Smooth muscle cell of the umbilical artery (primary cell): ENCODE results near the gene ATL2. TPM values are rescaled to one million over a fixed set of nuclear protein-coding genes. Genes with fewer than 3 reads are reported as not detected.

Source experiments
- total RNA-seq: library from RNA; depleted of rRNA; stranded (reverse); fragments of >200 nt; gene quantifications from 2 replicates; pipeline ENCODE4 v1.2.3, GENCODE V29; 2014

ATL2 gene
- total RNA-seq: 65.3 and 87.5 TPM in 2 replicates

DNA sequence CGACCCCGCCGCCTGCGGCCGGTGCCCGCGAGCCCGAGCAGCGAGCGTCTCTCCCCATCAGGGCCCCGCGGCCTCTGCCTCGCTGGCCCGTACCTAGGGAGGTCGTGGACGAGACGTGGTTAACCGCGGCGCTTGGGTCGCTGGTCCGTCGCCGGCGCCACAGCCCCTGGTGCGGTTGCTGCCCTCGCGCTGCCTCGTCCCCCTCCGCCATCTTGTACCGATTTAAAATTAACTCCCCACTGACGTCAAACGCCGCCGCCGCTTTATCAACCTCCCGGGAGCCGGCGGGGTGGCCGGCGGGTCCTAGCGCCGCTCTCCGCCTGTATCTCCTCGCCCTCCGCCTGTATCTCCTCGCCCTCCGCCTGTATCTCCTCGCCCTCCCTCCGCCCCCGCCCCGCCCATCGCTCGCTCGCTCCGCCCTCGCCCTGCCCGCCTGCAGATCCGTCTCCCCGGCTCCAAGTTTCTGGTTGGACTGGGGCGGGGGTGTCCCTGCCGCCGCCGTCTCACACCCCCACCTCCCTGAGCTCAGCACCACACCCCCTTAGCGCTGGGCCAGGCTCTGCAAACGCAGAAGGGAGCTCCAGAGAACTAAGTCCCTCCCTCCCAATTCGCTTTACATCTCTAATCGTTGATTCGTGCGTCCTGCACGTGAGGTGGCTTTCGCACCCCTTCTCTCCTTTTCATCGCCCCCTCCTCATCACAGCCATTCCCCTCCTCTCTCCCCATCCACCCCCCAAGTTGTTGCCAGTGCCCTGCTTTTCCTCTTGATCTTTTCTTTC is at the start of gene ATL2:
Gene ATL2 (minus strand): TSS at position 224 of the 779 bp plus-strand sequence. CDS start 13 bp downstream, at position 211.

Other genes with a start within 250 kb of the ATL2 start
- gene HNRNPLL, start 225.7 kb upstream of the ATL2 start, total RNA-seq: 42.8 and 45.0 TPM in 2 replicates